ENCODE results near the gene SLC7A10. TPM values are rescaled to one million over a fixed set of nuclear protein-coding genes. Genes with fewer than 3 reads are reported as not detected.

The SLC7A10 gene
- total RNA-seq, 1 donor from 2014 or later = not detected

- no peaks in the 10 kb centered on the region for H3K36me3 Mint-ChIP-seq (ENCODE audit: unreplicated experiment)
Measured at GRCh38 chr19:33234092-33234491, 8.4 kb upstream of the SLC7A10 start.

DNA sequence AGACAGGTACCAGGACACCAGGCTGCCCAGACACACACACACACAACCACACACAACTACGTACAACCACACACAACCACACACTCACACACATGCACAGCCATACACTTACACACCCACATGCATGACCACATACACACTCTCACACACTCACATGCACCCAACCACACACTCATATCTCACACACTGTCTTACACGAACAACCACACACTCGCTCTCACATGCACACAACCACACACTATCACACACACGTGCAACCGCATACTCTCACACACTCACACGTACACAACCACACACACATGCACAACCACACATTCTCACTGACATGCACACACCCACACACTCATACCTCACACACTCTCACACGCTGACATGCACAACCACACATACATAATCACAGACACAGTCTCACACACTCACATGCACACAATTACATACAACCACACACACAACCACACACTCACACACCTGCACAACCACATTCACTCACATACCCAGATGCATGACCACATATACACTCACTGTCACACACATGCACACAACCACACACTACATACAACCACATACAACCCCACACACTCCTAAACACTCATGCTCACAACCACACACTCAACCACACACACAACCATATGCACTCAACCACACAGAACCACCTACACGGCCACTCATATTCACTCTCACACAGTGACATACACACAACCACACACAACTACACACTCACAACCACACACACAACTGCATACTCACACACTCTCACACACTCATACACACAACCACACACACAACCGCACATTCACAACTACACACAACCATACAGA, 7.6 kb upstream of the SLC7A10 start:
- H3K9me3 Mint-ChIP-seq (ENCODE audit: unreplicated experiment) = peaks cover 7% of the 10 kb centered on the region
- peaks cover 5% of the 10 kb centered on the region for H3K36me3 Mint-ChIP-seq (ENCODE audit: unreplicated experiment)
- peaks cover 28% of the 10 kb centered on the region for H3K27me3 Mint-ChIP-seq (ENCODE audit: unreplicated experiment)
- no peaks in the 10 kb centered on the region for H3K4me1 Mint-ChIP-seq (ENCODE audit: unreplicated experiment)
- TF ChIP-seq, protein P1, sequence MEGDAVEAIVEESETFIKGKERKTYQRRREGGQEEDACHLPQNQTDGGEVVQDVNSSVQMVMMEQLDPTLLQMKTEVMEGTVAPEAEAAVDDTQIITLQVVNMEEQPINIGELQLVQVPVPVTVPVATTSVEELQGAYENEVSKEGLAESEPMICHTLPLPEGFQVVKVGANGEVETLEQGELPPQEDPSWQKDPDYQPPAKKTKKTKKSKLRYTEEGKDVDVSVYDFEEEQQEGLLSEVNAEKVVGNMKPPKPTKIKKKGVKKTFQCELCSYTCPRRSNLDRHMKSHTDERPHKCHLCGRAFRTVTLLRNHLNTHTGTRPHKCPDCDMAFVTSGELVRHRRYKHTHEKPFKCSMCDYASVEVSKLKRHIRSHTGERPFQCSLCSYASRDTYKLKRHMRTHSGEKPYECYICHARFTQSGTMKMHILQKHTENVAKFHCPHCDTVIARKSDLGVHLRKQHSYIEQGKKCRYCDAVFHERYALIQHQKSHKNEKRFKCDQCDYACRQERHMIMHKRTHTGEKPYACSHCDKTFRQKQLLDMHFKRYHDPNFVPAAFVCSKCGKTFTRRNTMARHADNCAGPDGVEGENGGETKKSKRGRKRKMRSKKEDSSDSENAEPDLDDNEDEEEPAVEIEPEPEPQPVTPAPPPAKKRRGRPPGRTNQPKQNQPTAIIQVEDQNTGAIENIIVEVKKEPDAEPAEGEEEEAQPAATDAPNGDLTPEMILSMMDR (IDR thresholded peaks at IDR 0.05) = no peak
- H3K27ac Mint-ChIP-seq (ENCODE audit: unreplicated experiment) = no peak overlapping the region
- no peak for DNase-seq (ENCODE audit: extremely low spot score, unreplicated experiment)
- no peak overlapping the region for H3K4me3 Mint-ChIP-seq (ENCODE audit: unreplicated experiment)

More at GRCh38 chr19:33234092-33234491, 8.4 kb upstream of the SLC7A10 start:
- no peaks in the 10 kb centered on the region for H3K9me3 Mint-ChIP-seq (ENCODE audit: unreplicated experiment)
- H3K4me3 Mint-ChIP-seq (ENCODE audit: unreplicated experiment) = no peak overlapping the region
- H3K27me3 Mint-ChIP-seq (ENCODE audit: unreplicated experiment) = peaks cover 26% of the 10 kb centered on the region
- no peaks in the 10 kb centered on the region for H3K4me1 Mint-ChIP-seq (ENCODE audit: unreplicated experiment)
- no peak for DNase-seq (ENCODE audit: extremely low spot score, unreplicated experiment)
- H3K27ac Mint-ChIP-seq (ENCODE audit: unreplicated experiment) = no peak overlapping the region
- TF ChIP-seq, protein P1 (IDR thresholded peaks at IDR 0.05) = no peak

DNA sequence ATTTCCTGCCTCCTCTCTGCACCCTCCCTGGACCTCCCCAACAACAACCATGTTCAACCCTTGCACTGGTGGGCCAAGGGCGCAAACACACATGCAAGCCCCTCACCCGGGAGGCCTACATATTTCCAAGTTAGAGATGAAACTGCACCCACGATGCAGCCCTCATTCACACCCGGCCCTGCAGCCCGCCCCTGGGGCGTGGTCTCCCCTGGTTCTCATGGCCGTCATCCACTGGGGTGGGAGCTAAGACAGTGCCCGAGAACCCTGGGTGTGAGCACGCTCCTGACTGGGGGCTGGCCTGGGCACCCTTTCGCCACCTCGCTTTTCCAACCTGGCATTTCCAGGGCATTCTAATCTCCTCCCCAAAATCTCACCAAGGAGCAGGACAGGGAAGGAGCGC, 7.0 kb upstream of the SLC7A10 start:
- Mint-ChIP-seq H3K4me3 (ENCODE audit: unreplicated experiment) (no peak overlapping the region), H3K36me3 (ENCODE audit: unreplicated experiment) (peaks cover 8% of the 10 kb centered on the region), H3K27ac (ENCODE audit: unreplicated experiment) (no peak overlapping the region), H3K27me3 (ENCODE audit: unreplicated experiment) (peaks cover 33% of the 10 kb centered on the region), H3K9me3 (ENCODE audit: unreplicated experiment) (peaks cover 11% of the 10 kb centered on the region), H3K4me1 (ENCODE audit: unreplicated experiment) (no peaks in the 10 kb centered on the region)
- TF ChIP-seq, protein P1 (IDR thresholded peaks at IDR 0.05) = no peak
- no peak for DNase-seq (ENCODE audit: extremely low spot score, unreplicated experiment)

DNA sequence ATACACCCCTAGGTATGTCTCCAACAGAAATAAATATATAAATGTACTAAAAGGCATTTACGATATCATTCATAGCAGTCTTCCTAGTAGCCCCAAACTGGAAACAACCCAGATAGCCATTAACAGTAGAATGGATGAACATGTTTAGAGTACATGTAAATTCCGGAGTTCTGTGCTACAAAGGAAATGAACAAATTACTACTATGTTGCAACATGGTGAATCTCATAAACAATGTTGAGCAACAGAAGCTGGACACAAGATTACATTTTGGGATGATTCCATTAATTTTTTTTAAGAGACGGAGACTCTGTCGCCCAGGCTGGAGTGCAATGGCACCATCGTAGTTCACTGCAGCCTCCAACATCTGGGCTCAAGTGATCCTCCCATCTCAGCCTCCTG, 5.9 kb upstream of the SLC7A10 start:
- no peak overlapping the region for H3K4me3 Mint-ChIP-seq (ENCODE audit: unreplicated experiment)
- no peak overlapping the region for H3K27ac Mint-ChIP-seq (ENCODE audit: unreplicated experiment)
- peaks cover 8% of the 10 kb centered on the region for H3K36me3 Mint-ChIP-seq (ENCODE audit: unreplicated experiment)
- no peak for DNase-seq (ENCODE audit: extremely low spot score, unreplicated experiment)
- TF ChIP-seq, protein P1 (IDR thresholded peaks at IDR 0.05) = no peak
- H3K27me3 Mint-ChIP-seq (ENCODE audit: unreplicated experiment) = peaks cover 41% of the 10 kb centered on the region
- peaks cover 16% of the 10 kb centered on the region for H3K9me3 Mint-ChIP-seq (ENCODE audit: unreplicated experiment)
- peaks cover under 1% of the 10 kb centered on the region for H3K4me1 Mint-ChIP-seq (ENCODE audit: unreplicated experiment)

DNA sequence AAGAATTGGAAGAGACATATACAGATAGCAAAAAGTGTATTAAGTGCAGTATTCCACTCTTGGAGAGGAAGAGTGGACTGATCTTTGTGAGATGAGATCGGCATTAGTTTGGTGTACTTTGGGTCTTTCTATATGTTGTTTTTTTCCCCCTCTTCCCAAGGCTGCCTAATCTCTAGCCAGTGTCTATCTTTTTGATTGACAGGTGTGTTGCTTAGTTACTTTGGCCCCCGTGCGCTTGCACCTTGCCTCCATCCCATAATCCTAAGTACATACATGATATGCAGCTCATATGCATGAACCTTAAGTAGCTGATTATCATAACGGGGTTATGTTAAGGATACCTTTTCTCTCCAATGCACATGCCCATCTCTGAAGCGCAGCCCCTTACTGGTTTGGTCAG, 4.3 kb upstream of the SLC7A10 start:
- TF ChIP-seq, protein P1 (IDR thresholded peaks at IDR 0.05) = no peak
- H3K4me3 Mint-ChIP-seq (ENCODE audit: unreplicated experiment) = no peak overlapping the region
- DNase-seq (ENCODE audit: extremely low spot score, unreplicated experiment) = no peak
- H3K27ac Mint-ChIP-seq (ENCODE audit: unreplicated experiment) = no peak overlapping the region
- H3K27me3 Mint-ChIP-seq (ENCODE audit: unreplicated experiment) = peaks cover 48% of the 10 kb centered on the region
- peaks cover 16% of the 10 kb centered on the region for H3K9me3 Mint-ChIP-seq (ENCODE audit: unreplicated experiment)
- H3K4me1 Mint-ChIP-seq (ENCODE audit: unreplicated experiment) = peaks cover 3% of the 10 kb centered on the region
- H3K36me3 Mint-ChIP-seq (ENCODE audit: unreplicated experiment) = peaks cover 8% of the 10 kb centered on the region

Data from osteocyte (in vitro differentiated cells).